Mucosa of descending colon (tissue), 3 donors: Measurements from ENCODE around the gene MAP7. TPM values are rescaled to one million over a fixed set of nuclear protein-coding genes. Genes with fewer than 3 reads are reported as not detected.

Experiments
- ATAC-seq: fragments of 200-7000 bp; cut with Tn5 transposase; one replicate; pipeline ENCODE4 v1.9.1; 2020; ENCODE audit warnings: mild to moderate bottlenecking, moderate library complexity
- DNase-seq, 3 donors: peaks; one replicate each; pipeline ENCODE4 v3.0.0-alpha.2; 2020
- H3K36me3 ChIP-seq: fragments of 200-600 bp; one replicate; pipeline ENCODE4 v1.8.0; 2021; ENCODE audit warnings: low read depth, mild to moderate bottlenecking
- H3K4me1 ChIP-seq: fragments of 200-600 bp; one replicate; pipeline ENCODE4 v1.8.0; 2021; ENCODE audit warnings: low read depth, mild to moderate bottlenecking
- H3K4me3 ChIP-seq: fragments of 200-600 bp; one replicate; pipeline ENCODE4 v1.8.0; 2021; ENCODE audit warnings: mild to moderate bottlenecking
- H3K9me3 ChIP-seq: fragments of 200-600 bp; one replicate; pipeline ENCODE4 v1.8.0; 2021; ENCODE audit warnings: mild to moderate bottlenecking
- intact Hi-C, 2 donors: fragments of 100-400 bp; cut with DNase I in 1 of 2; cut with micrococcal nuclease in 1 of 2; formaldehyde crosslinking; loops; one replicate each; pipeline versions ENCODE4 v1.11.0 to v1.11.1; 2022; cut with DNase I, micrococcal nuclease
- total RNA-seq, 3 donors: library from RNA; stranded (reverse); fragmentation: NEBNext Ultra II Directional in 2 of 3; extraction: Animal tissue kit (Norgen Biotek cat#: 25700) in 2 of 3; gene quantifications; one replicate each; pipeline versions ENCODE4 v1.2.1 to v1.2.4, GENCODE V29; 2021 to 2023
- TF ChIP-seq, protein P1 (sequence below): fragments of 200-600 bp; IDR thresholded peaks from one replicate; pipeline ENCODE4 v1.8.0; 2022; ENCODE audit warnings: antibody characterized with exemption, mild to moderate bottlenecking
- donor health status: DM: no; HTN: no; CAD: no; lungs with moderate emphysema.
- donor health status: DM: no; HTN: no; CAD: no.
- donor health status: DM: no; HTN: yes; CAD: no.

Gene MAP7
- total RNA-seq, 3 donors from 2014 or later = 28.4 to 80.5 (median 68.6) TPM

DNA sequence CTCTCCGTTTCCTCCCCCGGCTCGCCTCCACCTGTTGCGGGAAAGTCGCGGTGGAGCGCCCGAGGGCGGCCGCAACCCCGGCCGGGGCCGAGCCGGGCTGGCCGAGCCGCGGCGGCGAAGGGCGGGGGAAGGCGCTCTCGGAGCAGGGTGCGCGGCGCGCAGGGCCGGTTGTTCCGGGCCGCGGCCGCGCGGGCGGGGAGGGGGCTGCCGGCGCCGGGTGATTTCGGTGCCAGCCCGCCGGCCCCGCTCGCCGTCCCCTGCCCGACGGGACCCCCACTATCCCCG, 235 bp downstream of the MAP7 start:
- TF ChIP-seq, protein P1, sequence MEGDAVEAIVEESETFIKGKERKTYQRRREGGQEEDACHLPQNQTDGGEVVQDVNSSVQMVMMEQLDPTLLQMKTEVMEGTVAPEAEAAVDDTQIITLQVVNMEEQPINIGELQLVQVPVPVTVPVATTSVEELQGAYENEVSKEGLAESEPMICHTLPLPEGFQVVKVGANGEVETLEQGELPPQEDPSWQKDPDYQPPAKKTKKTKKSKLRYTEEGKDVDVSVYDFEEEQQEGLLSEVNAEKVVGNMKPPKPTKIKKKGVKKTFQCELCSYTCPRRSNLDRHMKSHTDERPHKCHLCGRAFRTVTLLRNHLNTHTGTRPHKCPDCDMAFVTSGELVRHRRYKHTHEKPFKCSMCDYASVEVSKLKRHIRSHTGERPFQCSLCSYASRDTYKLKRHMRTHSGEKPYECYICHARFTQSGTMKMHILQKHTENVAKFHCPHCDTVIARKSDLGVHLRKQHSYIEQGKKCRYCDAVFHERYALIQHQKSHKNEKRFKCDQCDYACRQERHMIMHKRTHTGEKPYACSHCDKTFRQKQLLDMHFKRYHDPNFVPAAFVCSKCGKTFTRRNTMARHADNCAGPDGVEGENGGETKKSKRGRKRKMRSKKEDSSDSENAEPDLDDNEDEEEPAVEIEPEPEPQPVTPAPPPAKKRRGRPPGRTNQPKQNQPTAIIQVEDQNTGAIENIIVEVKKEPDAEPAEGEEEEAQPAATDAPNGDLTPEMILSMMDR = no peak
- H3K4me3 ChIP-seq = peak overlapping the region; percentile 66
- no peak for DNase-seq
- no peaks in the 10 kb centered on the region for H3K9me3 ChIP-seq
- H3K36me3 ChIP-seq = no peaks in the 10 kb centered on the region
- H3K4me1 ChIP-seq = peaks cover 18% of the 10 kb centered on the region
- ATAC-seq = peak; percentile 65
- intact Hi-C loops = no loop called here

DNA sequence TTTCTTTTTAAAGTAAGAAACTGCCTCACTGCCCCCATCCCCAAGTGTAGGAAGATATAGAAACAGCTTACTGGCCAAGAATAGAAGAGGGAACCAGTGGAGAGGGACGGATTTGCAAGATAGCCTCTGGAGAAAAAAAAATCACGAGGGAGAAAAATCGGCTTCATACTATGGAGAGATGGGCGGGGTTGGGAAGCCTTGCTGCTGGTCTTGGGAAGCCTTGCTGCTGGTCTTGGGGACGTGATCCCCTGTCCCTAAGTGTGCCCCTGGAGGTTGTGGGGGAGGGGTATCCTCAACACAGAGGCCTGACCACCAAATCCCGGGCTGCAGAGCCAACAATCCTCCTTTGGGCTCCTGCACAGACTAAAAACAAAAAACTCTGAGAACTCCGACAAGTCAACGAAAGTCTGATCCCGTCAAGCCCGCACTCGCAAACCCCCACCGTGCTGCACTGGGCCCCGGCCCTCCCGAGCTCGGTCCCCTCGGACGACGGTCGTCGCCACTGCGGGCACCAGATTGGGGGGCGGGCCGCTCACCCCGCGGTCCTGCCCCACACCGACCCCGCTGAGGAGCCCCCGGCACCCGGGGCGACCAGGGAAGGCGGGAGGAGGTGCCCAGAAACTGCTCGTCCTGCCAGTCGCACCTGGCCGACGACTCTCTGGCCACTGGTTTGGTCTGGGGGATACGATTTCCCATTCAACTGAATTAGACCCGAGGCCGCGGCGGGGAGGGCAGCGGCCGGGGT, 750 bp downstream of the MAP7 start:
- Histone ChIP-seq H3K36me3 (no peaks in the 10 kb centered on the region), H3K4me3 (peak overlapping the region; percentile 66), H3K9me3 (no peaks in the 10 kb centered on the region), H3K4me1 (peaks cover 18% of the 10 kb centered on the region)
- ATAC-seq (no peak), DNase-seq (peak in 2 of 3 donors; percentile 49 to 59)
- intact Hi-C loops = loop anchor here in 1 of 2 donors (10.0 kb wide), 1 partner anchor 175 kb away; no protein-coding TSS in a partner anchor
- TF ChIP-seq, protein P1 = no peak

DNA sequence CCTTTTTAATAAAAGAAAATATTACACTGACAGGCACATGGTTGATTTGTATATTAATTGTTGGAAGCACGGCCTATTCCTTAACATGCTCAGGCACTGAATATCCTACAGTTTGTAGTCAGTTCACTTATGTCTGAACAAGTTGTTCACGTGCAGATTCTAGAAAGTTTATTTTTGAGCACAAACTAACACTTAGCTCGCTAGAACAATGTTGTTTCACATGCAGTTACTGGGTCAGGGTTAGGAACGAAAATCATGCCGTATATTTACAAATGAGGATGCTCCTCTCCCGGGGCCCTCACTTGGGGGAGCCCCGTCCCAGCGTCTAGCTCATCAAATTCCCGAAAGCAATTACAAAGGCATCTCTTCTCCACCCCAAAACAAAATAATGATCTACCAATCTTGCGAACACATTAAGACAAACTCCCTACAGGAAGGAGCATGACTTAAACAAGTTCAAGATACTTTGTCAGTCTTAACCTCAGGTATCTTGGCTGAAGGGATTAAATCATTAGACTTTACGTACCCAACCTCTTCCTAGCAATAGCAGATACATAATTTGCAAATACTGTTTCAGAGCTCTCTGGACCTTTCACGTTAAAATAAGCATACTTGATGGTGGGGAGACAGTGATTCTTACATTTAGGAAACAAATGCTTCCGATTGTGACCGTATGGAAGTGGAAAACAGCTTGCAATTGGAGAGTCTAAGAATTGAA, 1.5 kb downstream of the MAP7 start:
- peaks cover 18% of the 10 kb centered on the region for H3K4me1 ChIP-seq
- no peak for ATAC-seq
- no peaks in the 10 kb centered on the region for H3K9me3 ChIP-seq
- no peak for DNase-seq
- TF ChIP-seq, protein P1 = no peak
- intact Hi-C loops = loop anchor here in 1 of 2 donors (10.0 kb wide), 1 partner anchor 174 kb away; no protein-coding TSS in a partner anchor
- no peaks in the 10 kb centered on the region for H3K36me3 ChIP-seq
- H3K4me3 ChIP-seq = no peak overlapping the region

DNA sequence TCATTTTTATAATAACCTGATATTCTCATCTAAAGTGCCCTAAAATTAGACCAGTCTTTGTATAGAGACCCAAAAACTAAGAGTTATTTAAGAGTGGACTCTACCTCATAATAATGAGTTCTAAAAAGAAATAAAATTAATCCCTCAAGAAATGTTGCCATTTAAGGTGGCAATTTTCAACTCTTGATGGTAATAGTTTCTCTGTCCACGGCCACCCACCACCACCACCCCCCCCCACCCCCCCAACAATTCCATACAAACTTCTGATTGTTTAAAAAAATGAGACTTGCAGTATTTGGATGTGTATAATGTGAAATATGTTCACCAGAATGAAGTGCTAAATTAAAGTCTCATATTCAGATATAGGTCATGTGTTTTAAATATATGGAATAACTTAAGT, 2.4 kb downstream of the MAP7 start:
- DNase-seq (no peak), ATAC-seq (no peak)
- Histone ChIP-seq H3K4me3 (no peak overlapping the region), H3K9me3 (no peaks in the 10 kb centered on the region), H3K4me1 (peaks cover 16% of the 10 kb centered on the region), H3K36me3 (no peaks in the 10 kb centered on the region)
- TF ChIP-seq, protein P1 = no peak
- intact Hi-C loops = loop anchor here in 1 of 2 donors (10.0 kb wide), 1 partner anchor 173 kb away; no protein-coding TSS in a partner anchor

DNA sequence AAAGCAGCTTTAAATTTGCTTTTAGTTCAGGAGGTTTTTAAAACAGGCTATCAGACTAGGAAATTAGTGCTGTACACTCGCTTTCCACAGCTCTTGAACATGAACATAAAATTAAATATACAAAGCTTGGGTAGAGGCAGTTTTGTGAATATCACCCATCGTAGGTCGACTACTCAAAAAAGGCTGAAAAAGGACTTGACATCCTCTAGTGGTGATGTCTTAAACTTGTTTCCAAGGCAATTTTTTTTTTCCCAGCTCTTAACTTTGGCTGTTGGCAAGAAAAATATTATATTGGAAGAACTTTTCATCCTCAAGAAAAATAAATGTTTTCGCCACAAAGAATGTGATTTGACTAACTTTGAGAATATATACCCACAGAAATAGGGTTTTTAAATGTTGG, 2.9 kb downstream of the MAP7 start:
- DNase-seq = no peak
- ATAC-seq = no peak
- intact Hi-C loops = loop anchor here in 1 of 2 donors (10.0 kb wide), 1 partner anchor 173 kb away; no protein-coding TSS in a partner anchor

More for the DNA sequence above, 2.9 kb downstream of the MAP7 start:
- TF ChIP-seq, protein P1 = no peak
- Histone ChIP-seq H3K4me1 (peaks cover 16% of the 10 kb centered on the region), H3K36me3 (no peaks in the 10 kb centered on the region), H3K9me3 (no peaks in the 10 kb centered on the region), H3K4me3 (no peak overlapping the region)
